Ammon's horn (tissue), 1 donor: ENCODE data around the gene ST14.
A peak's percentile ranks its signal among the peaks of the same experiment; 100 is the strongest.
"Not testable (repeated sequence)": the region's sequence is repeated elsewhere in the genome, so short reads cannot be mapped to it uniquely, and the experiment has no call there.

Source experiments
- DNase-seq: peaks from one replicate; pipeline ENCODE4 v3.0.0-alpha.2; 2016; ENCODE audit warnings: low spot score

ST14 gene

GRCh38 chr11:130164221-130164570 is 4.6 kb downstream of the ST14 start:
- no peak for DNase-seq

- peak; percentile 35 for DNase-seq
Measured at GRCh38 chr11:130165601-130166456, 6.2 kb downstream of the ST14 start.

GRCh38 chr11:130166457-130166784 is 6.8 kb downstream of the ST14 start:
- no peak for DNase-seq

- no peak for DNase-seq
Measured at GRCh38 chr11:130167146-130167545, 7.6 kb downstream of the ST14 start.

- no peak for DNase-seq
Measured at GRCh38 chr11:130168105-130168504, 8.5 kb downstream of the ST14 start.

- DNase-seq = no peak
Measured at GRCh38 chr11:130170345-130170744, 10.8 kb downstream of the ST14 start.

- DNase-seq = no peak
Measured at GRCh38 chr11:130171534-130171933, 12.0 kb downstream of the ST14 start.

GRCh38 chr11:130172001-130172400 is 12.4 kb downstream of the ST14 start:
- DNase-seq = not testable (repeated sequence)

GRCh38 chr11:130174642-130175041 is 15.1 kb downstream of the ST14 start:
- no peak for DNase-seq

GRCh38 chr11:130175898-130176297 is 16.3 kb downstream of the ST14 start:
- DNase-seq = no peak

GRCh38 chr11:130177782-130178181 is 18.2 kb downstream of the ST14 start:
- DNase-seq = no peak

GRCh38 chr11:130178441-130179339 is 19.1 kb downstream of the ST14 start:
- DNase-seq = no peak

- no peak for DNase-seq
Measured at GRCh38 chr11:130179396-130180306, 20.1 kb downstream of the ST14 start.

GRCh38 chr11:130180491-130180890 is 20.9 kb downstream of the ST14 start:
- peak; percentile 40 for DNase-seq

GRCh38 chr11:130180896-130181294 is 21.3 kb downstream of the ST14 start:
- DNase-seq = no peak

- DNase-seq = no peak
Measured at GRCh38 chr11:130181295-130182272, 22.0 kb downstream of the ST14 start.

GRCh38 chr11:130183878-130184610 is 24.5 kb downstream of the ST14 start:
- no peak for DNase-seq

- DNase-seq = no peak
Measured at GRCh38 chr11:130187096-130187495, 27.5 kb downstream of the ST14 start.

- no peak for DNase-seq
Measured at GRCh38 chr11:130188047-130188446, 28.5 kb downstream of the ST14 start.
